ENCODE data around the gene ATP6V1G3. TPM values are rescaled to one million over a fixed set of nuclear protein-coding genes. Genes with fewer than 3 reads are reported as not detected.

ATP6V1G3 gene
- total RNA-seq, 1 donor from 2014 or later: not detected

- no peak for DNase-seq (ENCODE audit: extremely low spot score in 2 of 2)
- no peak overlapping the region for H3K4me3 ChIP-seq
- H3K27me3 ChIP-seq: no peaks in the 10 kb centered on the region
- no peak for TF ChIP-seq POLR2AphosphoS5 (IDR thresholded peaks at IDR 0.05; ENCODE audit: insufficient read depth in 1 of 2, low read depth in 1 of 2)
- intact Hi-C loops (cut with DNase I): no loop called here
- H3K36me3 ChIP-seq: no peaks in the 10 kb centered on the region
- H3K4me1 ChIP-seq: no peaks in the 10 kb centered on the region
- H3K27ac ChIP-seq: no peak overlapping the region
- H3K9me3 ChIP-seq: no peaks in the 10 kb centered on the region
These were observed 23.1 kb upstream of the ATP6V1G3 start for GRCh38 chr1:198563583-198563982.

- H3K27me3 ChIP-seq: no peaks in the 10 kb centered on the region
- H3K27ac ChIP-seq: no peak overlapping the region
- no peaks in the 10 kb centered on the region for H3K36me3 ChIP-seq
- H3K4me3 ChIP-seq: no peak overlapping the region
- intact Hi-C loops (cut with DNase I): no loop called here
- no peak for TF ChIP-seq POLR2A (IDR thresholded peaks at IDR 0.05)
- no peak for TF ChIP-seq POLR2AphosphoS5 (IDR thresholded peaks at IDR 0.05; ENCODE audit: insufficient read depth in 1 of 2, low read depth in 1 of 2)
- TF ChIP-seq, protein P1, sequence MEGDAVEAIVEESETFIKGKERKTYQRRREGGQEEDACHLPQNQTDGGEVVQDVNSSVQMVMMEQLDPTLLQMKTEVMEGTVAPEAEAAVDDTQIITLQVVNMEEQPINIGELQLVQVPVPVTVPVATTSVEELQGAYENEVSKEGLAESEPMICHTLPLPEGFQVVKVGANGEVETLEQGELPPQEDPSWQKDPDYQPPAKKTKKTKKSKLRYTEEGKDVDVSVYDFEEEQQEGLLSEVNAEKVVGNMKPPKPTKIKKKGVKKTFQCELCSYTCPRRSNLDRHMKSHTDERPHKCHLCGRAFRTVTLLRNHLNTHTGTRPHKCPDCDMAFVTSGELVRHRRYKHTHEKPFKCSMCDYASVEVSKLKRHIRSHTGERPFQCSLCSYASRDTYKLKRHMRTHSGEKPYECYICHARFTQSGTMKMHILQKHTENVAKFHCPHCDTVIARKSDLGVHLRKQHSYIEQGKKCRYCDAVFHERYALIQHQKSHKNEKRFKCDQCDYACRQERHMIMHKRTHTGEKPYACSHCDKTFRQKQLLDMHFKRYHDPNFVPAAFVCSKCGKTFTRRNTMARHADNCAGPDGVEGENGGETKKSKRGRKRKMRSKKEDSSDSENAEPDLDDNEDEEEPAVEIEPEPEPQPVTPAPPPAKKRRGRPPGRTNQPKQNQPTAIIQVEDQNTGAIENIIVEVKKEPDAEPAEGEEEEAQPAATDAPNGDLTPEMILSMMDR (IDR thresholded peaks at IDR 0.05): no peak
- peaks cover 6% of the 10 kb centered on the region for H3K4me1 ChIP-seq
- DNase-seq (ENCODE audit: extremely low spot score in 2 of 2): no peak
- no peaks in the 10 kb centered on the region for H3K9me3 ChIP-seq
These were observed 19.7 kb upstream of the ATP6V1G3 start for GRCh38 chr1:198560161-198560560.

DNA sequence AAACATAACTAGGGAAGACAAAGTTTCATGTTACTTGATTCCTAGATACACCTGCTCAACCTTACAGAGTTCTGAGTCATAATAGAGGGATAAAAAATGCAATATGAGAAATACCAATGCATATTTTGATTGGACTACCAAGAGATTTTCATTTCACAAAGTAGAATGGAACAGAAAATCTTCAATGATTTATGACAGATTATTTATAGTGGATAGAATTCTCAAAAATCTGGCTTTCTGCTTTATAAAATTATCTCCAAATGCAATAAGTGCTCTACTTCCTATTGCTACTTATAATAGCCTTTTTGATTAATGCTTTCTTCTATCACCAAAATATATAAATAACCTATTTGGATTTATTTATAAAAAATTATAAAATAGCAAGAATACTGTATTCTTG is 18.9 kb upstream of the ATP6V1G3 start:
- Histone ChIP-seq H3K4me3 (no peak overlapping the region), H3K27ac (no peak overlapping the region), H3K4me1 (peaks cover 6% of the 10 kb centered on the region), H3K9me3 (no peaks in the 10 kb centered on the region), H3K36me3 (no peaks in the 10 kb centered on the region), H3K27me3 (no peaks in the 10 kb centered on the region)
- DNase-seq (ENCODE audit: extremely low spot score in 2 of 2): no peak
- TF ChIP-seq, protein P1 (IDR thresholded peaks at IDR 0.05): no peak
- intact Hi-C loops (cut with DNase I): no loop called here

DNA sequence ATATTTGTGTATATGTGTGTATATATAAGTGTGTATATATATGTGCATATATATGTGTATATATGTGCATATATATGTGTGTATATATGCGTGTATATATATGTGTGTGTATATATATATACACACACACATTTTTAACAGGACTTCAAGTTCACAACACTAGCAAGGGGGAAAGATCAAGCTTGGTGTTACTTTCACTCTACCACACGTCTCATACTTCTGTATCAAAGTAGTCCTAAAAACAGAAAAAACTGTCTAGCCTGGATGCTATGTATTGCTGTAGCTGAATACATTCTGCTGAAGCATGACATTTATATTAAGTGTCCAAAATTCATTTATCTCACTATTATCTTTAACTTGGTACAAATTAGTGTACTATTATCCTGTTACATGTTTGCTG is 17.9 kb upstream of the ATP6V1G3 start:
- Histone ChIP-seq H3K4me3 (no peak overlapping the region), H3K4me1 (peaks cover 6% of the 10 kb centered on the region), H3K36me3 (no peaks in the 10 kb centered on the region), H3K27me3 (no peaks in the 10 kb centered on the region), H3K9me3 (no peaks in the 10 kb centered on the region), H3K27ac (no peak overlapping the region)
- intact Hi-C loops (cut with DNase I): no loop called here
- DNase-seq (ENCODE audit: extremely low spot score in 2 of 2): no peak
- TF ChIP-seq, protein P1 (IDR thresholded peaks at IDR 0.05): no peak
- no peak for TF ChIP-seq POLR2A (IDR thresholded peaks at IDR 0.05)
- no peak for TF ChIP-seq POLR2AphosphoS5 (IDR thresholded peaks at IDR 0.05; ENCODE audit: insufficient read depth in 1 of 2, low read depth in 1 of 2)

DNA sequence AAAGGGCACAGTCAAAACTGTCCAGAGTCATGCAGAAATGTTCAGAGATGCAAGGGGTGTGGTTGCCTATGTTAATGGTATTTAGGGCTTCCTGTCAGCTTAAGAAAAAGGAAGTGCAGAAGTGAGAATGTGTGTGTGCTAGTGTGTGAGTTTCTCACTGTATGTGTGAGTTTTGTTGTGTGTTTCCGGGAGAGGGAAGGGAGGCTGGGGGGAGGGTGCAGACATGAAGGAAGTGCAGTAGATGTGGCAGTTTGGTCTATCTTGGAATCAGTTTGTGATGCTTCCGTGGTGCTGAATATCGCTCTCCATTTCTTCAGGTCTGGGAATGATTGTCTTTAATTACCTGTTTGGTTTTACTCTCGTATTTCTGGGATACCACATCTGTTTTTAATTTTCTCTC is 16.5 kb upstream of the ATP6V1G3 start:
- TF ChIP-seq POLR2AphosphoS5 (IDR thresholded peaks at IDR 0.05; ENCODE audit: insufficient read depth in 1 of 2, low read depth in 1 of 2) (no peak), POLR2A (IDR thresholded peaks at IDR 0.05) (no peak)
- TF ChIP-seq, protein P1 (IDR thresholded peaks at IDR 0.05): no peak
- Histone ChIP-seq H3K4me3 (no peak overlapping the region), H3K4me1 (peaks cover 6% of the 10 kb centered on the region), H3K9me3 (no peaks in the 10 kb centered on the region), H3K27ac (no peak overlapping the region), H3K36me3 (no peaks in the 10 kb centered on the region), H3K27me3 (no peaks in the 10 kb centered on the region)
- intact Hi-C loops (cut with DNase I): no loop called here
- DNase-seq (ENCODE audit: extremely low spot score in 2 of 2): no peak
